Kidney (tissue), 22 donors: ENCODE measurements around the gene HSD3B7. TPM values are rescaled to one million over a fixed set of nuclear protein-coding genes. Genes with fewer than 3 reads are reported as not detected.
A peak's percentile ranks its signal among the peaks of the same experiment; 100 is the strongest.
"Not testable (repeated sequence)": the region's sequence is repeated elsewhere in the genome, so short reads cannot be mapped to it uniquely, and the experiment has no call there.

Experiments used
- DNase-seq, 5 donors: peaks; one replicate each; pipeline ENCODE4 v3.0.0-alpha.2; 2013 to 2020
- FAIRE-seq: peaks from 2 replicates; lab custom pipeline; 2012; peaks lifted over from hg19 to GRCh38; lab: Jason Lieb, UNC
- H3K27ac ChIP-seq, 2 donors: one replicate each; pipeline ENCODE4 v1.7.0; 2013; ENCODE audit warnings: low read depth in 2 of 2, low read length in 2 of 2, inconsistent platforms in 1 of 2
- H3K27me3 ChIP-seq: one replicate; pipeline ENCODE4 v1.7.1; 2013; ENCODE audit warnings: low read length, inconsistent platforms; ENCODE audit not compliant: control insufficient read depth, insufficient read depth
- H3K36me3 ChIP-seq, 3 donors: one replicate each; pipeline versions ENCODE4 v1.7.0 to v1.7.1; 2013; ENCODE audit warnings: low read length in 3 of 3, control low read depth in 1 of 3, inconsistent platforms in 1 of 3; ENCODE audit not compliant: insufficient read depth in 3 of 3, control insufficient read depth in 2 of 3
- H3K4me1 ChIP-seq, 3 donors: one replicate each; pipeline versions ENCODE4 v1.7.0 to v1.7.1; 2013; ENCODE audit warnings: low read length in 3 of 3, inconsistent platforms in 1 of 3, low read depth in 1 of 3; ENCODE audit not compliant: control insufficient read depth in 2 of 3, insufficient read depth in 2 of 3
- H3K4me3 ChIP-seq, 3 donors: one replicate each; pipeline versions ENCODE4 v1.7.0 to v1.8.1; 2013; ENCODE audit warnings: low read length in 3 of 3, control low read depth in 1 of 3, inconsistent platforms in 1 of 3
- H3K9ac ChIP-seq, 3 donors: one replicate each; pipeline versions ENCODE4 v1.7.0 to v1.7.1; 2013; ENCODE audit warnings: low read length in 3 of 3, control low read depth in 1 of 3, inconsistent platforms in 1 of 3
- H3K9me3 ChIP-seq, 3 donors: one replicate each; pipeline versions ENCODE4 v1.7.0 to v1.7.1; 2013; ENCODE audit warnings: low read length in 3 of 3, control low read depth in 1 of 3, inconsistent platforms in 1 of 3; ENCODE audit not compliant: control insufficient read depth in 2 of 3, insufficient read depth in 1 of 3
- intact Hi-C: fragments of 100-400 bp; cut with DNase I; formaldehyde crosslinking; loops from one replicate; pipeline ENCODE4 v1.11.1; 2022
- long read RNA-seq, 10 donors: library from polyadenylated mRNA in 1 of 10; unstranded in 1 of 10; transcript quantifications; one replicate each; pipeline ENCODE4 v2.0.0 and lab custom pipeline, GENCODE V29; 2021 to 2026
- polyA plus RNA-seq: library from polyadenylated mRNA; stranded (reverse); fragments of 350-450 nt; fragmentation: Illumina TruSeq; extraction: RNeasy Lipid Tissue Mini Kit (QIAGEN cat#74804); gene quantifications from one replicate; pipeline ENCODE4 v1.2.3, GENCODE V29; 2014; ENCODE audit warnings: low read depth, low replicate concordance; ENCODE audit not compliant: insufficient read depth
- total RNA-seq: library from RNA; stranded (reverse); fragmentation: NEBNext Ultra II Directional; extraction: Animal tissue kit (Norgen Biotek cat#: 25700); gene quantifications from one replicate; pipeline ENCODE4 v1.2.1, GENCODE V29; 2021
- TF ChIP-seq, protein P1 (sequence below): IDR thresholded peaks from 3 replicates; pipeline ENCODE4 v1.5.1; 2012; ENCODE audit warnings: mild to moderate bottlenecking, moderate library complexity, borderline replicate concordance; ENCODE audit not compliant: insufficient read depth; ENCODE audit errors: extremely low read depth
- donor health status: control.
- donor health status: control.
- donor health status: control.
- donor health status: control.
- donor health status: control.
- donor health status: DM: yes; HTN: yes; CAD: no.
- donor health status: Normal renal cell carcinoma (clear cell type).

HSD3B7 gene
- total RNA-seq (40.5 TPM), polyA plus RNA-seq (24.4 TPM)
- long read RNA-seq, donor 1, partial matches to known transcripts = 0 of 1 reads
- long read RNA-seq, donor 1, other reads (novel, unspliced or antisense) = 0 of 1 reads
- long read RNA-seq, donor 2, partial matches to known transcripts = 0 of 2 reads
- long read RNA-seq, donor 2, other reads (novel, unspliced or antisense) = 0 of 2 reads
- long read RNA-seq, donor 3, partial matches to known transcripts = 11 of 14 reads
- long read RNA-seq, donor 3, other reads (novel, unspliced or antisense) = 0 of 14 reads
- long read RNA-seq, donor 4, partial matches to known transcripts = 0 of 2 reads
- long read RNA-seq, donor 4, other reads (novel, unspliced or antisense) = 0 of 2 reads
- long read RNA-seq, donor 5 = 0 reads
- long read RNA-seq, donor 6, transcript HSD3B7-202 (7 exons, 2,172 nt) = major isoform, 7 of 7 reads
- long read RNA-seq, donor 6, partial matches to known transcripts = 0 of 7 reads
- long read RNA-seq, donor 6, other reads (novel, unspliced or antisense) = 0 of 7 reads
- long read RNA-seq, donor 7, transcript HSD3B7-202 (7 exons, 2,172 nt) = major isoform, 37 of 60 reads
- long read RNA-seq, donor 7, partial matches to known transcripts = 9 of 60 reads
- long read RNA-seq, donor 7, other reads (novel, unspliced or antisense) = 14 of 60 reads
- long read RNA-seq, donor 8, partial matches to known transcripts = 0 of 1 reads
- long read RNA-seq, donor 8, other reads (novel, unspliced or antisense) = 0 of 1 reads
- long read RNA-seq, donor 9, partial matches to known transcripts = 0 of 2 reads
- long read RNA-seq, donor 9, other reads (novel, unspliced or antisense) = 0 of 2 reads
- long read RNA-seq, donor 10, partial matches to known transcripts = 0 of 3 reads
- long read RNA-seq, donor 10, other reads (novel, unspliced or antisense) = 0 of 3 reads

DNA sequence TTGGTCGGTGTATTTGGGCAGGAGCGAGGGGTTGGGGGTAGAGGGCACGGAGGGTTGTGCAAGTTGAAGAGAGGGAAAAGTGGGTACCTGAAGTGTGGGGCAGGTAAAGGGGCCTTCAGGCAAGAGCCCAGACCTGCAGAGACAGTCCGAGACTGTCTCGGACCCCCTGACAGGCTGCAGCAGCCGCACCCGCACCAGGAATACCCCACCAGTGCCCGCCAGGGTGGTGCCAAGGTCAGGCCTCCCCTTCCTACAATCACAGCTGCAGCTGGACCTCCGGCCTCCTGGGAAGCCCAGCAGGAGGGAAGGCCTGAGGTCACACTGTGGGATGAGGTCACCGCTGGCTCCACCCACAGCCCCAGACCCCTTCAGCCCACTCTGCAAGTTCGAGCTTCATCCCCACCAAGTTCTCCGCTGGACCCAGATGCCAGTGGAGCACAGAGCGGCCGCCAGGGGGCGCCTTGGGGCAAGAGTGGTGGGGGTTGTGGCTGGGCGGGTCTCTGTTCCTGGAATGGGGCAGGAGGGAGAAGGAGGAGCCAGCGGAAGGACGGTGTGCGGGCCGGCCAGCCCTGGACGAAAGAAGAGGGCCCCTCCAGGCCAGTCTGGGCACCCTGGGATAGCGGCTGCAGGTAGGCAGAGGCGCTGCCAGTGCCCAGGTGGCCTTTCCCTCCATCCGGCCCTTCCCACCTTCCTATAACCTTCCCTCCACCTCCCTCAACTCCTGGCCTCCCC is at the start of gene HSD3B7:
Gene HSD3B7, plus strand, starts transcription at position 539 of the 732 bp plus-strand sequence. CDS start 452 bp downstream, outside the sequence.
- no peaks in the 10 kb centered on the region for H3K27me3 ChIP-seq
- FAIRE-seq (no peak), DNase-seq (peak; percentile 85 to 96 (median 90))
- peak within 1 kb of the TSS; percentile 26 to 73 (median 60) for H3K9ac ChIP-seq
- H3K4me3 ChIP-seq = peak within 1 kb of the TSS; percentile 44 to 70 (median 63)
- TF ChIP-seq, protein P1, sequence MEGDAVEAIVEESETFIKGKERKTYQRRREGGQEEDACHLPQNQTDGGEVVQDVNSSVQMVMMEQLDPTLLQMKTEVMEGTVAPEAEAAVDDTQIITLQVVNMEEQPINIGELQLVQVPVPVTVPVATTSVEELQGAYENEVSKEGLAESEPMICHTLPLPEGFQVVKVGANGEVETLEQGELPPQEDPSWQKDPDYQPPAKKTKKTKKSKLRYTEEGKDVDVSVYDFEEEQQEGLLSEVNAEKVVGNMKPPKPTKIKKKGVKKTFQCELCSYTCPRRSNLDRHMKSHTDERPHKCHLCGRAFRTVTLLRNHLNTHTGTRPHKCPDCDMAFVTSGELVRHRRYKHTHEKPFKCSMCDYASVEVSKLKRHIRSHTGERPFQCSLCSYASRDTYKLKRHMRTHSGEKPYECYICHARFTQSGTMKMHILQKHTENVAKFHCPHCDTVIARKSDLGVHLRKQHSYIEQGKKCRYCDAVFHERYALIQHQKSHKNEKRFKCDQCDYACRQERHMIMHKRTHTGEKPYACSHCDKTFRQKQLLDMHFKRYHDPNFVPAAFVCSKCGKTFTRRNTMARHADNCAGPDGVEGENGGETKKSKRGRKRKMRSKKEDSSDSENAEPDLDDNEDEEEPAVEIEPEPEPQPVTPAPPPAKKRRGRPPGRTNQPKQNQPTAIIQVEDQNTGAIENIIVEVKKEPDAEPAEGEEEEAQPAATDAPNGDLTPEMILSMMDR = peak; percentile 86
- no peaks in the 10 kb centered on the region for H3K9me3 ChIP-seq
- peaks cover 0 to 9% (median 5%) of the 10 kb centered on the region in 3 donors for H3K4me1 ChIP-seq
- intact Hi-C loops = loop anchor here (10.0 kb wide), 1 partner anchor 460 kb away; the partner anchor contains the start of gene ZNF843
- H3K36me3 ChIP-seq = peaks cover 0 to 16% (median 4%) of the 10 kb centered on the region in 3 donors
- peak within 1 kb of the TSS; percentile 43 to 69 for H3K27ac ChIP-seq

DNA sequence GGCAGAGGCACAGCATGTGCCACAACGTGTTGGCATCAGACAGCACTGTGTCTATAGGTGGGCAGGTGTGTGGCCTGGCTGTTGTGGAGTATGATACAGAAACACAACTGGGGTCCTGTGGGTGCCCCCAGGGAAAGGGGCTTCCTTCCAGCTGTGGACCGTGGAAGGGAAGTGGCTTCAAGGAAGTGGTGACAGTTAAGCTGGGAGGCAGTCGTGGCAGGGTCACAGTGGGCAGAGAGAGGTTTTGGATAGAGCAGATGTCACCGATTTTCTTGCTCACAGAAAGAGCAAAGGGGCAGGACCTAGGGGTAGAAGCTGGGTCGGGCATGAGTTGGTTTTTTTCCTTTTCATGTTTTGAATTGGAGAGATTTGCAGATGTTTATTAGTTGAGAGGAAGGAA is 47.3 kb upstream of the HSD3B7 start:
- peaks cover 0 to 6% (median 0%) of the 10 kb centered on the region in 3 donors for H3K36me3 ChIP-seq
- H3K27me3 ChIP-seq = no peaks in the 10 kb centered on the region
- H3K9me3 ChIP-seq = no peaks in the 10 kb centered on the region
- TF ChIP-seq, protein P1 = no peak
- H3K9ac ChIP-seq = no peak overlapping the region
- intact Hi-C loops = no loop called here
- no peak for DNase-seq
- no peak for FAIRE-seq
- peaks cover 0 to 7% (median 6%) of the 10 kb centered on the region in 3 donors for H3K4me1 ChIP-seq
- H3K27ac ChIP-seq = peak overlapping the region; percentile 20 to 42
- no peak overlapping the region for H3K4me3 ChIP-seq

DNA sequence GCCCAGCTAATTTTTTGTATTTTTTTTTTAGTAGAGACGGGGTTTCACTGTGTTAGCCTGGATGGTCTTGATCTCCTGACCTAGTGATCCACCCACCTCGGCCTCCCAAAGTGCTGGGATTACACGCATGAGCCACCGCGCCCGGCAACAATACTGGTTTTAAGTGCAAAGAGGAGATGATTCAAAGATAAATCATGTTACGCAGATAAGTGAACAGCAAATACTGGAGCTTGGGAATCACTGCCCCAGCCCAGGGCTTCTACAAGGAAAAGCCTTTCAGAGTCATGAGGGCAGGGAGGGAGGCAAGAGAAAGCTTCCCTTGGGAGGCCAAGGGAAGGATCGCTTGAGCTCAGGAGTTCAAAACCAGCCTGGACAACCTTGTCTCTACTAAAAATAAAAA is 45.4 kb upstream of the HSD3B7 start:
- FAIRE-seq, H3K4me1 ChIP-seq, H3K36me3 ChIP-seq, H3K27me3 ChIP-seq, DNase-seq, intact Hi-C loops, H3K9ac ChIP-seq, H3K4me3 ChIP-seq, H3K27ac ChIP-seq, H3K9me3 ChIP-seq: not testable (repeated sequence)
